AG04450 (cell line): ENCODE measurements around the gene BID. TPM values are rescaled to one million over a fixed set of nuclear protein-coding genes. Genes with fewer than 3 reads are reported as not detected.
A peak's percentile ranks its signal among the peaks of the same experiment; 100 is the strongest.

Source experiments
- CTCF ChIA-PET: fragments of 300-600, 350-600 bp; formaldehyde crosslinking; extraction: SDS; loops from one replicate; lab custom pipeline; 2022; ENCODE audit warnings: antibody characterized with exemption, inconsistent platforms; lab: Charles Lee
- POLR2A ChIA-PET: fragments of 350-600 bp; formaldehyde crosslinking; extraction: SDS; loops from one replicate; lab custom pipeline; 2021; ENCODE audit warnings: antibody characterized with exemption, inconsistent platforms; lab: Yijun Ruan, JAX
- DNase-seq: peaks from one replicate; pipeline ENCODE4 v3.0.0-alpha.2; 2011; ENCODE audit warnings: low read depth, low spot score
- H3K27ac ChIP-seq: one replicate; pipeline ENCODE4 v1.5.1; 2012; ENCODE audit warnings: low read depth, low read length, control low read depth
- H3K27me3 ChIP-seq: one replicate; pipeline ENCODE4 v1.6.0; 2012; ENCODE audit warnings: low read length; ENCODE audit not compliant: control insufficient read depth, insufficient read depth
- H3K4me3 ChIP-seq: 2 replicates; pipeline ENCODE4 v1.5.1; 2011; ENCODE audit warnings: mild to moderate bottlenecking, low read depth, low read length, control low read depth
- H3K9me3 ChIP-seq: 2 replicates; pipeline ENCODE4 v1.5.1; 2012; ENCODE audit warnings: low read length; ENCODE audit not compliant: control insufficient read depth, insufficient read depth
- polyA plus RNA-seq: library from polyadenylated mRNA; depleted of rRNA; stranded (reverse); fragments of >200 nt; gene quantifications from 2 replicates; pipeline ENCODE4 v1.2.3, GENCODE V29; 2011
- TF ChIP-seq, protein P1 (sequence below): IDR thresholded peaks from 2 replicates; pipeline ENCODE4 v1.5.1; 2011; ENCODE audit warnings: low read depth, low read length, control low read depth, inconsistent platforms

Gene BID
- polyA plus RNA-seq, 1 experiment: 65.3 TPM

DNA sequence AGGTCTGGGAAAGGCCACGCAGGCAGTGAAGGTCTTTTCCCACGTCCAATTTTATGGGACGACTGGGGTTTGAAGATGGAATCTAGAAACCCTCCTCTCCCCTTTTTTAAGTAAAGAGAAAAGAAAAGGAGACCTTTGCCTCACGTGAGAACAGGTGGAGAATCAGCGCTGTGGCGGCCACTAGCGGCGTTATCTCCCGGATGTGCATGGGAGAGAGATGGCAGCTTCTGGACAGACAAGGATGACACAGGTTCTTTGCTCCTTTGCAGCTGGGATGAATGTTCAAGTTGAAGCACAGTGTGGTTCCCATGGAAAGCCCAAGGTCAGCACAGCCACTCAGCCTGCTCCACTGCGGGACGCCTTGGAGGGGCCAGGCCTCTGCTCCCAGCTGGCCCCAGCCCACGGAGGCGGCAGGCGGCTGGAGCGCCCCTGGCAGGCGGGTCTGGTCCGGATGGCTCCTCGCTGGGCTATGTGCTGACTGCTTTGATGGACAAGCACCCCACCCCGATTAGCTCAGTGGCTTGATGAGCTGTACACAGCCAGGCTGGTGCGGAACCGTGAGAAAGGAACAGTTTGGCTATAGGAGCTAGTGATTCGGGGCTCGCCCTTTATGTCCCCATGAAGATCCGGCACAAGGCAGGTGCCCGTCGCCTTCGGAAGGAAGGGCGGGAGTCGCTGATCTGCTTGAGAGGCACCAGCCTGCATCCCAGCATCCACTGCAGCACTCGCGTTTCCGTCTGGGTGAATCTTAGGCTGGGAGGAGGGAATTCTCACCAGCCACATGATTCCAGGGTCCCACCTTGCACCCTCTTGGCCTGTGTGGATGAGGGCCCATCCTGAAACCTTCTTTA, 14.5 kb upstream of the BID start:
- Histone ChIP-seq H3K27ac (no peak overlapping the region), H3K4me3 (no peak overlapping the region), H3K9me3 (no peaks in the 10 kb centered on the region), H3K27me3 (no peaks in the 10 kb centered on the region)
- no peak for DNase-seq
- ChIA-PET POLR2A (no interaction called here), CTCF (interaction anchor here (1.3 kb wide), 1 partner anchor 230 kb away, joined by 3 read pairs; no protein-coding TSS in a partner anchor)
- TF ChIP-seq, protein P1, sequence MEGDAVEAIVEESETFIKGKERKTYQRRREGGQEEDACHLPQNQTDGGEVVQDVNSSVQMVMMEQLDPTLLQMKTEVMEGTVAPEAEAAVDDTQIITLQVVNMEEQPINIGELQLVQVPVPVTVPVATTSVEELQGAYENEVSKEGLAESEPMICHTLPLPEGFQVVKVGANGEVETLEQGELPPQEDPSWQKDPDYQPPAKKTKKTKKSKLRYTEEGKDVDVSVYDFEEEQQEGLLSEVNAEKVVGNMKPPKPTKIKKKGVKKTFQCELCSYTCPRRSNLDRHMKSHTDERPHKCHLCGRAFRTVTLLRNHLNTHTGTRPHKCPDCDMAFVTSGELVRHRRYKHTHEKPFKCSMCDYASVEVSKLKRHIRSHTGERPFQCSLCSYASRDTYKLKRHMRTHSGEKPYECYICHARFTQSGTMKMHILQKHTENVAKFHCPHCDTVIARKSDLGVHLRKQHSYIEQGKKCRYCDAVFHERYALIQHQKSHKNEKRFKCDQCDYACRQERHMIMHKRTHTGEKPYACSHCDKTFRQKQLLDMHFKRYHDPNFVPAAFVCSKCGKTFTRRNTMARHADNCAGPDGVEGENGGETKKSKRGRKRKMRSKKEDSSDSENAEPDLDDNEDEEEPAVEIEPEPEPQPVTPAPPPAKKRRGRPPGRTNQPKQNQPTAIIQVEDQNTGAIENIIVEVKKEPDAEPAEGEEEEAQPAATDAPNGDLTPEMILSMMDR: 0 out of 2 replicates have a peak, but pooled peaks have one; percentile 2

- ChIA-PET CTCF (no interaction called here), POLR2A (no interaction called here)
- Histone ChIP-seq H3K27ac (no peak overlapping the region), H3K27me3 (no peaks in the 10 kb centered on the region), H3K9me3 (no peaks in the 10 kb centered on the region), H3K4me3 (no peak overlapping the region)
- DNase-seq: no peak
- TF ChIP-seq, protein P1: no peak
Observed at GRCh38 chr22:17787716-17788330, 13.6 kb upstream of the BID start.

DNA sequence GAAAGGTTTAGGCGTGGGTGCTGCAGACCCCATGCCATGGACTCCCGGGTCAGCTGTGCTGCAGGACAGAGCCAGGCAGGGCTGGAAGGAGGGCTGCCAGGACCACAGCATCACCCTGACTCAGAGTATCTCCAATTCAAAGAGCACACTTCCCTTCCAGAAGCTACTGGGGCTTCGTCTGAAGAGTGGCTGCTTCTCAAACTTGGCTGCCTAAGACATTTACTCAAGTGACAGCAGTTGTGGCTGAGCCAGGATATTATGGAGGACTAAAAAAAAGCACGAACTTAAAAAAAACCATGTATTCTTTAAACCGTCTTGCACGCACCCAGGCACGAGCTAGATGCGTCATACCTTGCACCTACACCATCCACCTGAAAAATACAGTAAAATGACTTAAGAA, 13.0 kb upstream of the BID start:
- ChIA-PET CTCF (interaction anchor here (0.6 kb wide), 1 partner anchor 47 kb away, joined by 3 read pairs; no protein-coding TSS in a partner anchor), POLR2A (no interaction called here)
- no peaks in the 10 kb centered on the region; the same call in 1 of the 2 replicates for H3K9me3 ChIP-seq
- H3K27me3 ChIP-seq: no peaks in the 10 kb centered on the region
- H3K27ac ChIP-seq: no peak overlapping the region
- TF ChIP-seq, protein P1: no peak
- DNase-seq: no peak
- H3K4me3 ChIP-seq: no peak overlapping the region

DNA sequence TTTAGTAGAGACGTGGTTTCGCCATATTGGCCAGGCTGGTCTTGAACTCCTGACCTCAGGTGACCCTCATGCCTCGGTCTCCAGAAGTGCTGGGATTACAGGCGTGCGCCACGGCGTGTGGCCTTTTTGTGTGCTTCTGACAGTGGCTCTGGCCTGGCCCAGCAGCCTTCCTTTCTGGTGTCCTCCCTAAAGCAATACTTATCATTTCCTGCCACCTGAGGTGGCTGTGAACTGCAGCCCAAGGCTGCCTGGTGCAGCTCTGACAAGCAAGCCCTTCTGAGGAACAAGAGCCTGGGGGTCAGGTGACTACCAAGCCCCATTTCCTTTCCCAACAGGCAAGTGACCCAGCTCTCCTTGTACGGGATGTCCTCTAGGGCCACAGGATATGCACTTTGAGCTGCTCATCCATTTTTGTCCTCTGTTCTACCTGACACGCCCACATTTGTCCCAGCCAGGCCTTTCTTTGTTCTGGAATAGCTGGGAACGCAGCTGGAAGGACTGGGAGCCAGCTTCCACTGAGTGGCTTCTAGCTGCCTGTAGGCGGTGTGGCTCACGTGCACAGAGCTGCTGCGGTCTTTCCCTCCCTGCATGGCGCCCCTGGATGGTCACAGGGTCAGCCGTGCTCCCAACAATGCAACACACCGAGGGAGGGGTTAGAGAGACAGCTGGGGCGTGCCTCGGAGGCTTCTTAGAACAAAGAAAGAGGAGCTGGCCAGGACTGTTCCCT, 12.3 kb upstream of the BID start:
- no peak for DNase-seq
- Histone ChIP-seq H3K27me3 (no peaks in the 10 kb centered on the region), H3K4me3 (no peak overlapping the region), H3K9me3 (no peaks in the 10 kb centered on the region; the same call in 1 of the 2 replicates), H3K27ac (no peak overlapping the region)
- CTCF ChIA-PET: interaction anchor here (0.6 to 3.7 kb wide), 3 partner anchors 45 to 228 kb away, joined by 3 to 29 read pairs (median 24); no protein-coding TSS in a partner anchor
- TF ChIP-seq, protein P1: no peak
- POLR2A ChIA-PET: no interaction called here
